ENCODE data around the gene ZNF654.
A peak's percentile ranks its signal among the peaks of the same experiment; 100 is the strongest.
"Not testable (repeated sequence)": the region's sequence is repeated elsewhere in the genome, so short reads cannot be mapped to it uniquely, and the experiment has no call there.

The ZNF654 gene

DNA sequence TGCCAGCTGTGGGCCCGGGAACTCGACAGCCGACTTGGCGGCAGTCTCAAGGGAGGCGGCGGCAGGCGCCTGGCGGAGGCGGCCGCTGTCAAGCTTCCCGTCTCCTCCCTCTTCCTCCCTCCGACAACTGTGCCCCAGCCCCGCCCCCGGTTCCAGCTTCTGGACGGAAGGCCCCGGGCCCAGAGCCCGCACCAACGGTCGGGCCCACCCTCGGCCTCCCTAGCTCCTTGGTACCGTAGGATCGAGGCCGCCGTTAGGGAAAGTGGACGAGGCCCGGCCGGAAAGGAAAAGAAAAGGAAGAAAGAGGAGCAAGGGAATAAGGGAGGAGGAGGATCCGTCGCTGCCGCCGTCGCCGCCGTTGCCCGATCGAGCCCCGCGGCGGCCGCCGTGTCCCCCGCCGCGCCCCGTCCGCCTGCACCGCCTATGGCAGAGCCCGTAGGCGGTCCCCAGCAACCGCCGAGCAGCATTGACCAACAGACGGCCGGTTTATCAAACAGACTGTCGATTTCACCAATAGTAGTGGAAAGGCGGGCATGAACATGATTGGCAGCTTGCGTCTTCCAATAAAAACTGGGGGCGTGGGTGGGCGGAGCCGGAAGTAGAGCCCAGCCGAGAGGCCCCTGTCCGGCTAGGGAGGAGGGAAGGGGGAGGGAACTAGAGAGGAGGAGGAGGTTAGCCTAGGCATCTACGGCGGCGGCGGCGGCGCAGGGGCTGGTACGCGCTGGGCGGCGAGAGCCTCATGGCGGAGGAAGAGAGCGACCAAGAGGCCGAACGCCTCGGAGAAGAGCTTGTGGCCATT is at the start of gene ZNF654, which contains the start of gene CGGBP1:
ZNF654 (plus strand) TSS at position 675 of the 799 bp plus-strand sequence; CDS start at position 740, 65 bp downstream.
CGGBP1 (minus strand) TSS at position 425 of the 799 bp plus-strand sequence. CDS start 3,029 bp downstream, outside the sequence.
- peak; percentile 91 for DNase-seq

DNA sequence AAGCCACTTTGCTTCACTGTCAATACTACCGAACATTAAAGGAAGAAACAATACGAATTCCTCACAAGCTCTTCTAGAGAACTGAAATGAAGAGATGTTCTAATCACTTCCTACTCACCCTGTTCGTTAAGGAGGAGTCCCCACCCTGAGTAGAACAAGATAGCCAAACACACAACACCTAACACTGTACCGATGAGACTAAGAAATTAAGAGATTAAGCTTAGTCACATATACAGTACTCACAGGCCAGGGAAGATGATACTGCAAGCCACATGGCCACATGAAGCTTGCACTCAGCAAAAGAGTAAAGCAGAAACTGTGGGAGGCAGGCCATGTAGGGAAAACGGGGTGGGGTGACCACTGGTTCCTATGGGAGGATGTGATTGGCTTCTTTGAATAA is 48.2 kb upstream of the ZNF654 start:
- no peak for DNase-seq

DNA sequence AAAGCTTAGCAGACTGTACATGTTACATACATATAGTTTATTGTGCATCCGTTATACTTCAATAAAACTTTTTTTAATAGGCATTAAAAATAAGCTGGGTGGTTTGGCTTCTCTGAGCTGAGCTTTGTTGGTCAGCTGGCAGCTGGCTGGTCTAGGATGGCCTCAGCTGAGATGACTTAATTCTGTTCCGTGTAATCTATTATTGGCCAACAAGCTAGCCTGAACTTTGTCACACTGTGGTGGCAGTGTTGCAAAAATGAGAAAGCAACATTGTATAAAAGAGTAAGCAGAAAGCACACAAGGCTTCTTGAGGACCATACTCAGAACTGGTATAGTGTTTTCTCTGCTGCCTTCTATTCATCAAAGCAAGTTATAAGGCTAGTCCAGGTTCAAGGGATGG is 45.5 kb upstream of the ZNF654 start:
- no peak for DNase-seq

DNA sequence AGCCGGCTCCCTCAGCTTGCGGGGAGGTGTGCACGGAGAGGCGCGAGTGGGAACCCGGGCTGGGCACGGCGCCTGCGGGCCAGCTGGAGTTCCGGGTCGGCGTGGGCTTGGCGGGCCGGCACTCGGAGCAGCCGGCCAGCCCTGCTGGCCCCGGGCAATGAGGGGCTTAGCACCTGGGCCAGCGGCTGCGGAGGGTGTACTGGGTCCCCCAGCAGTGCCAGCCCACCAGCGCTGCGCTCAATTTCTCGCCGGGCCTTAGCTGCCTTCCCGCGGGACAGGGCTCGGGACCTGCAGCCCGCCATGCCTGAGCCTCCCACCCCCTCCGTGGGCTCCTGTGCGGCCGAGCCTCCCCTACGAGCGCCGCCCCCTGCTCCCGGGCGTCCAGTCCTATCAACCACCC is 43.4 kb upstream of the ZNF654 start:
- DNase-seq: not testable (repeated sequence)

- no peak for DNase-seq
Observed at GRCh38 chr3:88019024-88019423, 40.0 kb upstream of the ZNF654 start.

- DNase-seq: no peak
Observed at GRCh38 chr3:88025001-88025552, 34.0 kb upstream of the ZNF654 start.

- no peak for DNase-seq
Observed at GRCh38 chr3:88028876-88029275, 30.2 kb upstream of the ZNF654 start.

GRCh38 chr3:88030210-88030609 is 28.8 kb upstream of the ZNF654 start:
- no peak for DNase-seq

- DNase-seq: peak; percentile 19
Observed at GRCh38 chr3:88031642-88032077, 27.4 kb upstream of the ZNF654 start.

- no peak for DNase-seq
Observed at GRCh38 chr3:88032245-88032644, 26.8 kb upstream of the ZNF654 start.

- no peak for DNase-seq
Observed at GRCh38 chr3:88033079-88033478, 26.0 kb upstream of the ZNF654 start.

DNA sequence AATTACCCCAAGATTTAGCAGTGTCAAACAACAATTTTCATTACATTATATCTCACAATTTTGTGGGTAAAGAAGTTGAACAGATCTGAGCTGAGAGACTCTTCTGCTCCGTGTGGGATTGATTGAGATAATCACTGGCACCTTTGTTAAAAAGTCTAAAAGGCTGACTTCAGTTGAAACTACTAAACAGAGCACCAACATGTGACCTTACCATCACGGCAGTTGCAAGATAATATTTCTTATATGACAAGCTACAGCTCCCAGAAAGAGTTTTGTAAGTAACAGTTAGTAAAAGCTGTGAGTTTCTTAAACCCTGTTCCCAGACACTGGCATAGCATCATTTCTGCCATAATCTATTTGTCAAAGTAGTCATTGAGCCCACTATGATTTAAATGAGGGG is 25.2 kb upstream of the ZNF654 start:
- no peak for DNase-seq

GRCh38 chr3:88034491-88035275 is 24.4 kb upstream of the ZNF654 start:
- DNase-seq: no peak

DNA sequence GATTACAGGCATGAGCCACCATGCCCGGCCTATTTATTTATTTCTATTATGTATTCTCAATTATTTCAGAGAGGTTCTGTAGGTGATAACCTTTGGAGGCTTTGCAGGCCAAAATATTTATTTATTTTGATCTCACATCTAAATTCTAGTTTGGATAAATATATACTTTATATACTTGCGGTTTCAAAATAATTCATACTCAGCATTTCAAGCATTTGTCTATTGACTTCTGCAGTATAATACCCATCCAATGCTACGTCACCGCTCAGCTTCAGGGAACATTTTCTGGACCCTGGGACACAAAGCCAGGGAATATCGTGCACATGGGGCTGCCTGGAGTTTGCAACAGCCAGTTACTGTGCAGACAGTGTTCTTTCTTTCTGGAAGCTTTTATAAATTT is 22.8 kb upstream of the ZNF654 start:
- no peak for DNase-seq

DNA sequence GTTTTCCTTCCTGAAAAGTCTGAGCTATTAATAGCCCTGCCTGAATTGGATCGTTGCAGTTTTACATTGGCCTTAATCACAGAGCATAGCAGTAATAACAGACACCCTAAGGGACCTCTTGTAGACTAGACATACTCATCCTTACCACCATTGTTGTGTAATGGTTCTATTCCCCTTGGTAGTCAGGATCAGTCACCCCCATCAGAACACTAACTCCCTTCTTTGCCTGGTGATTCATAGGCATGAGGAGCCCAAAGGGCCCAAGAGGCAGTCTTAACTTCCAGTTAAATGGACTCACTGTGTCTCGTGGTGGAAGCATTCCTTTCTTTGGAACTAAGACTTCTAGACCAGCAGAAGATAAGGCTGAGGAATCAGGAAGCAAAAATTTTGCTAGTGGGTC is 20.5 kb upstream of the ZNF654 start:
- no peak for DNase-seq

GRCh38 chr3:88040529-88040928 is 18.5 kb upstream of the ZNF654 start:
- DNase-seq: no peak

DNA sequence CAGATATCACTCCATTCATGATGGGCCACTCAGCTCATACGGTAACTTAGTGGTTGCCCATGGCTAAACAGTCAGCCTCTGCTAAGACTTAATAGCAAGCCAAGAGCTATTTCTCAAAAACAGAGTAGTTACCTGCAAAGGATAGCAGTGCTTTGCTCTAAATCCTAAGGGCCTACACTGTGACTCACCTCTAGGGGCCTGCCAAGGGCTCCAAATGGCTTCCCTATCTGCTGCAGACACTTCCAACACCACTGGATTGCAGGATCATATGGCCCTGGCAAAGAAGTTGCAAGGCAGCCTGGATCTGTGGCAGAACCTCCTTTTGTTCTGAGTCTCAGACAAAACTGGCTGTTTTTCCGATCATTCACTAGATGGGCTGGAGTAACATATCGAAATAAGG is 18.1 kb upstream of the ZNF654 start:
- no peak for DNase-seq

DNA sequence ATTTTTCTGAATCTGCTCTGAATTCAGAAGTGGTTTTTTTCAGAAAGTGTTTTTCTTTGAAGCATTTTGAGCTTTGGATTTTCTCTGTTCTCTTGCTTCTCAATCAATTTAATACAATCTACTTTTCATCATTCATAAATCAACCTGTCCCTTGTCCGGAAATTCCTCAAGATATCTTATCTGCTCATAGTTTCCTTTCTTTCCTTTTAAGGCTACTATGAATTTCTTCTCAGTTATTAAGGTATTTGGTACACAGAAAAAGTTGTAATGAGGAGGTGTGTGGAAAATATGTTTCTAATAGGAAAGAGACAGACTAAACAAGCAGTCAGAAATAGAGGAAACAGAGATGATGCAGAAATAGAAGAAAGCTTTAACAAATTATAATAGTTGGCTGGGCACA is 14.6 kb upstream of the ZNF654 start:
- DNase-seq: no peak

- no peak for DNase-seq
Observed at GRCh38 chr3:88046766-88047165, 12.3 kb upstream of the ZNF654 start.

DNA sequence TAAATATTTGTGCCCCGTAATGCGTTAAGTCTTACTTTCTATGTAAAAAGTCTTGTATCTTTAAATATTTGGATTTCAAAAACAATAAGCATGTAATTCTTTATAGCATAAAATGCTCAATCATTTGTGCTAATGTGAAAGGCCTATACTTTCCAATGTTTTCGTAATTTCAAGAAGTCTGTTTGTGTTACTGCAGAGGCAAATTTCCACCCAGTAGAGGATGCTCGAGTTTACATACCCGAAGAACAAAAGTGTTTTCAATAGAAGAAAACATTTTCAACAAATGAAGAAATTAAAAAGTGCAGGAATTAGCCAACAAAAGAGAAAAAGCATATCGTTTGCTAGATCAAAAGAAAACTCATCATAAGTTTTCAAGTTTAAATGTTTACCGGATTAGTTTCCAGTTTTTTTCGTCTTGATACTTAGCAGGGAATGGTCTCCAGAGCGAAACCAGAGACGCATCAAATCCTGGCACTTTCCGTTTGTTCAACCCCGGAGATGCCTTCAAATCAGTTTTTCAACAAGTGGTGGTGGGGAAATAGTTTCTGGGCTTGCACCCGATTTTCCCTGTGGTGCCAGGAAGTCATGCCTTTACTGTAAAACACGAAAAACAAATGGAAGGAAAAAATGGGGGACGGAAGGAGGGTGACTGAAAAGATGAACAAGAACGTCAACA is 1.3 kb upstream of the ZNF654 start:
- DNase-seq: no peak

- DNase-seq: no peak
Observed at GRCh38 chr3:88058306-88058580, 812 bp upstream of the ZNF654 start.

DNA sequence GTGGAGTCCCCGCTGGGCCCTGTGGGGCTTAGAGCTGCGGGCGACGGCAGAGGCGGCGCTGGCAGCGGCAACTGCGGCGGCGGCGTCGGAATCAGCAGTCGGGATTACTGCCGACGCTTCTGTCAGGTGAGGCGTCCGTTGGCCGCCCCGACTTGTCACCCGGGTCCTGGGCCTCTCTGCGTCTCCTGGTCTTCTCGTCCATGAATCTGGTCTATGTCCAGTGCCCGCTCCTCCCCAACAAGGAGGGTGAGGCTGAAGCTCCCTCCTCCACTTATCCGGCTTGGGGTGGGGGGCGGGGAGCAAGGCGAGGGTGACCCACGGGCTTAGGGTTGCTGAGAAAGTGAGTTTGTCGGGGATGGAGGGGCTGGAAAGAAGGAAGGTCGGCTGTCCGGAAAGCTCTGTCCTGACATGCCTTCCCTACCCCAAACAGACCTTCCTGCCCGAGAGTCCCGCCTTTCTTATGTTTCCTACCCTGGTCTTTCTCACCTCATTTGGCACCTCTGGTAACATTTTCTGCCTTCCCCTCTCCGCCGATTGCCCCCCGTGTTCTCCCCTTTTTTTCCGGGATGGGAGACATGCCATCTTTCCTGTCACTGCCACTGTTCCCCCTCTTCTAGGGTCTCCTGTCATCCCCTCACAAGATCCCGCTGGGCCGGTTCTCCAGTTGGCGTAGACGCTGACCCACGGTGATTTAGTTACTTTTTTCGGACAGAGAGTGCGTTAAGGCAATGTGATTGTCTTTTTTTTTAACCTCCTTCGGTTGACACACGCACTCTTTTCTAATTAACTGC is 520 bp downstream of the ZNF654 start:
- DNase-seq: no peak

- DNase-seq: no peak
Observed at GRCh38 chr3:88061746-88062145, 2.7 kb downstream of the ZNF654 start.
